Activated CD8-positive, alpha-beta T cell treated with anti-CD3 and anti-CD28 coated beads, Interleukin-2, amount 10 ng/mL, durations not matched to agents 7 days and 5 days (primary cell): ENCODE data around the gene ATL2. TPM values are rescaled to one million over a fixed set of nuclear protein-coding genes. Genes with fewer than 3 reads are reported as not detected.

Source experiments
- ATAC-seq: fragments of 150-1000 bp; cut with Tn5 transposase; one replicate; pipeline ENCODE4 v1.10.0; 2021; ENCODE audit warnings: moderate library complexity
- CTCF ChIA-PET: fragments of 350-600 bp; sonication (Branson Sonifier 250); formaldehyde crosslinking; loops from one replicate; lab custom pipeline; 2021; ENCODE audit warnings: antibody characterized with exemption; lab: Charles Lee
- POLR2A ChIA-PET: fragments of 350-600 bp; sonication (Branson Sonifier 250); formaldehyde crosslinking; loops from one replicate; lab custom pipeline; 2021; ENCODE audit warnings: antibody characterized with exemption; lab: Charles Lee
- DNase-seq: peaks from one replicate; pipeline ENCODE4 v3.0.0-alpha.2; 2020
- H3K27ac Mint-ChIP-seq: one replicate; pipeline ENCODE4 v1.8.0; 2021; ENCODE audit warnings: mild to moderate bottlenecking, mixed read lengths
- H3K27me3 Mint-ChIP-seq: one replicate; pipeline ENCODE4 v1.8.0; 2021; ENCODE audit warnings: low read depth, mixed read lengths
- H3K36me3 Mint-ChIP-seq: one replicate; pipeline ENCODE4 v1.8.0; 2021; ENCODE audit warnings: low read depth, mixed read lengths
- H3K4me1 Mint-ChIP-seq: one replicate; pipeline ENCODE4 v1.8.0; 2021; ENCODE audit warnings: low read depth, mixed read lengths
- H3K4me3 Mint-ChIP-seq: one replicate; pipeline ENCODE4 v1.8.0; 2021; ENCODE audit warnings: mild to moderate bottlenecking, mixed read lengths
- H3K9me3 Mint-ChIP-seq: one replicate; pipeline ENCODE4 v1.8.0; 2022; ENCODE audit warnings: mixed read lengths; ENCODE audit not compliant: insufficient read depth
- total RNA-seq, 2 experiments: library from RNA; stranded (reverse); gene quantifications; one replicate each; pipeline ENCODE4 v1.2.3, GENCODE V29; 2021

The ATL2 gene
- total RNA-seq, 2 experiments from 2014 or later = 50.5 to 58.7 TPM

DNA sequence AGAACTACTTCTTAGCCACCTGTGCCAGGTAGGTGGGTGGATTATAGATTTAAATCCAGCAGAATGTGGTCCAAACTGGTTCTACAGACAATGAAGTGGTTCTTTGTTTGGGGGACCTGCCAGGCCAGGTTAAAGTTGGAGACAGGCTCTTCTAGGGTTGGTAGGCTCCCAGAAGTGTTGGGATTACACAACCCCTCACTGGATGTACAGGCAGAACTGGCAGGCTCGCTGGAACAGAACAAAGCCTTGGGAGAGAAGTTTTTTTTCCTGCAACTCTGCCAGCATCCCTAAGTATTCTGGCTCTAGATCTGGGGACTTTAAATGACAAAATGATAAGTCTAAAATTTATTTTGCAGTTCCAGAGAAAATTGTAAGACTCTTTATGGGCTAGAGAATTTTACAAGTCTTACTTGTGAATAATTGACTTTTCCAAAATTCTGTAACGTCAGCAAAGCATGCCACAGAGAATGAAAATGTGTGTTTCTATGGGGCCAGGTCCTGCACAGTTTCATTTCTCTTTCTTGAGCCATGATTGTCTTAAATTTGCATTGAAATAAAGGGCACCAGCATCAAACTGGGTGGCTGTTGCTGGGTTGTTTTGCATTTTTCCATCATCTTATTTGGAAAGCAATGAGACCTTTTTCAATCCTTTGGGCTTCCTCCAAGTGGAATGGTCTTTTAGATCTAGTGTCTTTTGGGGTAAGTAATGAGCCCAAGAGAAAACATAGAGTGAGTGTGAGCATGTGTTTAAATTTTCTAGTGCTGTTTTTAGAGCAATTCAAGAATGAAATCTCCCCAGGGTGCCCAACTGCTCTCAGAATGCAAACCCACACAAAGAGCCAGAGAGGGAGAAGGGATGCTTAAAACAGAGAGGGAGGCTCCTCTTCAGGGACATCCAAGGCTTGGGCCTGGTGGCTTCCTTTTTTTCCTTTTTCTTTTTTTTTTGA is 32.4 kb upstream of the ATL2 start:
- Mint-ChIP-seq H3K27ac (no peak overlapping the region), H3K27me3 (no peaks in the 10 kb centered on the region), H3K9me3 (peaks cover 20% of the 10 kb centered on the region), H3K4me3 (no peak overlapping the region), H3K4me1 (no peaks in the 10 kb centered on the region), H3K36me3 (peaks cover 3% of the 10 kb centered on the region)
- DNase-seq = no peak
- ATAC-seq = no peak
- CTCF ChIA-PET = no interaction called here
- POLR2A ChIA-PET = no interaction called here

DNA sequence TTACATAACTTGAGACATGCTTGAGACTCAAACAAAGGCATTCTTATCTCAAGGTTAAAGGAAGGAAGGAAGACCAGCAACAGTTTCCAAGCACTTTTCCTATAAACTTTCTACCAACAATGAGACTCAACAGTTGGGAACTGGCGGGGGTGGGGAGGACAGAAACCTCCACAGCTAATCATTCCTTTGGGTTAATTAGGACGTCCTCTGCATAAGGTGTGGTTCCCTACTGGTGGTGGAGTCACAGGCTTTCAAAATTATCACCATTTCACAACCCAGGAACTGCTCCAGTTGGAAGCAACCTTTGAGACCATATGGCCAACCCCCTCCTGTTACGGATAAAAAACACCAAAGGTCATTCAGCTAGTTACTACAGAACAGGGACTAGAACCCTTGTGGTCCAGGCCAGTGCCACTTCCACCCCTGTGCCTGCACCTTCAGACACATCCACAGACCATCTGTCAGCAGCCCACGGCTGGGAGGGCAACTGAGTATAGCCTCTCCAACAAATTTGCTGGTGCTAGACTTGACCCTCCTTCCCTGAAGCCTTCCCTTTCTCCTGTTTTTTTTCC is 30.1 kb upstream of the ATL2 start:
- Mint-ChIP-seq H3K4me3 (no peak overlapping the region), H3K9me3 (peaks cover 3% of the 10 kb centered on the region), H3K4me1 (no peaks in the 10 kb centered on the region), H3K27ac (no peak overlapping the region), H3K36me3 (no peaks in the 10 kb centered on the region), H3K27me3 (no peaks in the 10 kb centered on the region)
- POLR2A ChIA-PET = no interaction called here
- ATAC-seq (no peak), DNase-seq (no peak)
- CTCF ChIA-PET = interaction anchor here (0.5 to 1.1 kb wide), 2 partner anchors 101 to 1108 kb away, joined by 3 to 4 read pairs; no protein-coding TSS in a partner anchor

DNA sequence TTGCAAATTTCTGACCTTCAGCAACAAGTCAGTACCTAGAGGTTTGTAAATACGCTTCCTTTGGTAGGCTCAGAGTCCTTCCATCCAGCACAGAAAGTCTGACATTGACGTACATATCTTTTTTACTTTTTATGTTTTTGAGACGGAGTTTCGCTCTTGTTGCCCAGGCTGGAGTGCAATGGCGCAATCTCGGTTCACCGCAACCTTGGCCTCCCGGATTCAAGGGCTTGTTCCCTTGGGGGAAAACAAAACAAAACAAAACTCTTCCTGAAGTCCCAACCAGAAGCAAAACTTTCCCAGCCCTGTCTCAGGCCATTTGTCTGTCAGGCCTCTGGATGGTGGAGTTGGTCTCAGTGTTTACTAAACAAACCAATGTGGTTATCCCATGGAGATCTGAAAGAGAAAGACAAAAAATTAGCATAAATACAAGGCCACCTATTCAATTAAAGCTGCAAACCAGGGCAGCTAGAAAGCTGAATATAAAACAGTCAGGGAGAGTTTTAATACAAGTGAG is 29.6 kb upstream of the ATL2 start:
- ATAC-seq = no peak
- H3K4me1 Mint-ChIP-seq = no peaks in the 10 kb centered on the region
- CTCF ChIA-PET = no interaction called here

DNA sequence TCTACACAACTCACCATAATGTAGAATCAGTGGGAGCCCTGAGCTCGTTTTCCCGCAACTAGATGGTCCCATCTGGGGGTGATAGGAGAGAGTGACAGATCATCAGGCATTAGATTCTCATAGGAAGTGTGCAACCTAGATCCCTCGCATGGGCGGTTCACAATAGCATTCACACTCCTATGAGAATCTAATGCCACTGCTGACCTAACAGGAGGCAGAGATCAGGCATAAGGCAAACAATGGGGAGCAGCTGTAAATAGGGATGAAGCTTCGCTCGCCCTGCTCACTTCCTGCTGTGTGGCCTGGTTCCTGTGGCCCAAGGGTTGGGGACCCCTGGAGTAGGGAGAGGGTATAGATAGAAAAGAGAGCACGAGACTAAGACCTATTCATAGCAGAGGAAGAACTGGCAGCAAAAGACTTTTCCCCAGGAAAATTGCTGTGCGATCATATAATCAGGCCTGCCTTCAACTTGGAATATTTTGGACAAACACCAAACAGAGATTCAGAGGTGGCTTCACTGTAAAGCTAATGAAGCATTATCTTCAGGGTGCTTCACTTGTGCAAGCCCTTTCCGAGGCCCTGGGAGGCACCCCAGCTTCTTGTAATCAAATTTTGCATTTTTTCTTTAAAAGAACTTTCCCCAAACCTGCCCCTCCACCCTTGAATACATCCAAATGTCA is 29.0 kb upstream of the ATL2 start:
- H3K4me1 Mint-ChIP-seq = no peaks in the 10 kb centered on the region
- H3K27me3 Mint-ChIP-seq = no peaks in the 10 kb centered on the region
- no peaks in the 10 kb centered on the region for H3K36me3 Mint-ChIP-seq
- no peaks in the 10 kb centered on the region for H3K9me3 Mint-ChIP-seq
- no peak overlapping the region for H3K4me3 Mint-ChIP-seq
- POLR2A ChIA-PET = interaction anchor here (1.1 kb wide), 1 partner anchor 30 kb away, joined by 3 read pairs; no protein-coding TSS in a partner anchor
- ATAC-seq (no peak), DNase-seq (no peak)
- CTCF ChIA-PET = interaction anchor here (0.9 to 1.4 kb wide), 2 partner anchors 41 to 102 kb away, joined by 3 to 4 read pairs; no protein-coding TSS in a partner anchor
- H3K27ac Mint-ChIP-seq = no peak overlapping the region

More for the DNA sequence above, 29.6 kb upstream of the ATL2 start:
- no peak overlapping the region for H3K4me3 Mint-ChIP-seq
- no peaks in the 10 kb centered on the region for H3K27me3 Mint-ChIP-seq
- no peaks in the 10 kb centered on the region for H3K36me3 Mint-ChIP-seq
- POLR2A ChIA-PET = interaction anchor here (1.1 kb wide), 1 partner anchor 30 kb away, joined by 3 read pairs; no protein-coding TSS in a partner anchor
- no peaks in the 10 kb centered on the region for H3K9me3 Mint-ChIP-seq
- no peak overlapping the region for H3K27ac Mint-ChIP-seq
- DNase-seq = no peak

DNA sequence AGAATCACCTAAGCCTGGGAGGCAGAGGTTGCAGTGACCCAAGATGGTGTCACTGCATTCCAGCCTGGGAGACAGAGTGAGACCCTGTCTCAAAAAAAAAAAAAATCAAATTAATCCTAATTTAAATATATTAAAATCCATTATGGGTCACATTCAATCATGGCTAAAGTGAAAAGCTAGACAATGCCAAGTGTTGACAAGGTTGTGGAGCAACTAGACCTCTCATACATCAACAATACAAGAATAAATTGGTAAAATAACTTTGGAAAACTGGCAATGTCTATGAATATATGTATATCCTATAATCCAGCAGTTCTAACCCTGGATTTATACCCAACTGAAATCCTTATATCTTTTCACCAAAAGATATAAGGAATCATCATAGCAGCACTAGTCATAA is 23.4 kb upstream of the ATL2 start:
- H3K4me3 Mint-ChIP-seq = no peak overlapping the region
- no peaks in the 10 kb centered on the region for H3K9me3 Mint-ChIP-seq
- ChIA-PET POLR2A (no interaction called here), CTCF (interaction anchor here (1.0 to 1.3 kb wide), 3 partner anchors 26 to 108 kb away, joined by 3 read pairs; no protein-coding TSS in a partner anchor)
- H3K36me3 Mint-ChIP-seq = no peaks in the 10 kb centered on the region
- no peak for ATAC-seq
- H3K27ac Mint-ChIP-seq = no peak overlapping the region
- DNase-seq = no peak
- no peaks in the 10 kb centered on the region for H3K27me3 Mint-ChIP-seq
- no peaks in the 10 kb centered on the region for H3K4me1 Mint-ChIP-seq

DNA sequence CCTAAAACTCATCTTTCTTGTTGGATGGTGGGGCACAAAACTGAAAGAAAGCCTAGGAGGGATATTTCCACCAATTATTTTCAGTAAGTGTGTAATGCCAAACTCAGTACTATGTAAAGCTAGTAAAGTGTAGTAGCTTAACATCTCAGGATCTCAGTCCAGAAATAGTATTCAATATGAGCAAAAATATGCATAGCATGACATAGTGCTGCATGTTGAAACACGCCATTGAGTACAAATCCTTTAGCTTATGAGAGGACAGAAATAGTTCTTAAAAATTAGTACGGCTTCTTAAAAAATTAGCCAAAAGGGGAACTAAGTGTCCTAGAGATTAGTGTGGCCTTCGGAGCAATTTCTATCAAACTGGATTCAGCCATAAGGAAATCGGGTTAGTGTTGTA is 21.7 kb upstream of the ATL2 start:
- Mint-ChIP-seq H3K4me3 (no peak overlapping the region), H3K27ac (no peak overlapping the region), H3K4me1 (peaks cover 12% of the 10 kb centered on the region), H3K36me3 (no peaks in the 10 kb centered on the region), H3K9me3 (no peaks in the 10 kb centered on the region), H3K27me3 (peaks cover 5% of the 10 kb centered on the region)
- ATAC-seq (no peak), DNase-seq (no peak)
- ChIA-PET POLR2A (no interaction called here), CTCF (no interaction called here)

DNA sequence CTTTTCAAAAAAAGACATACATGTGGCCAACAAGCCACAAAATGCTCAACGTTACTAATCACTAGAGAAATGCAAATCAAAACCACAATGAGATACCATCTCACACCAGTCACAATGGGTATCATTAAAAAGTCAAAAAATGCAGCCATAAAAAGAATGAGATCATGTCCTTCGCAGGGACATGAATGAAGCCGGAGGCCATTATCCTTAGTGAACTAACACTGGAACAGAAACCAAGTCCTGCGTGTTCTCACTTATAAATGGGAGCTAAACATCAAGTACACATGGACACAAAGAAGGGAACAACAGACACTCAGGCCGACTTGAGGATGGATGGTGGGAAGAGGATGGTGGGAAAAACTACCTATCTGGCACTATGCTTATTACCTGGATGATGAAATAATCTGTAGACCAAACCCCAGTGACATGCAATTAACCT is 17.8 kb upstream of the ATL2 start:
- peaks cover 14% of the 10 kb centered on the region for H3K4me1 Mint-ChIP-seq
- H3K4me3 Mint-ChIP-seq = no peak overlapping the region
- H3K9me3 Mint-ChIP-seq = no peaks in the 10 kb centered on the region
- DNase-seq = no peak
- ChIA-PET POLR2A (no interaction called here), CTCF (no interaction called here)
- no peak overlapping the region for H3K27ac Mint-ChIP-seq
- ATAC-seq = peak; percentile 36
- H3K36me3 Mint-ChIP-seq = no peaks in the 10 kb centered on the region
- peaks cover 7% of the 10 kb centered on the region for H3K27me3 Mint-ChIP-seq

DNA sequence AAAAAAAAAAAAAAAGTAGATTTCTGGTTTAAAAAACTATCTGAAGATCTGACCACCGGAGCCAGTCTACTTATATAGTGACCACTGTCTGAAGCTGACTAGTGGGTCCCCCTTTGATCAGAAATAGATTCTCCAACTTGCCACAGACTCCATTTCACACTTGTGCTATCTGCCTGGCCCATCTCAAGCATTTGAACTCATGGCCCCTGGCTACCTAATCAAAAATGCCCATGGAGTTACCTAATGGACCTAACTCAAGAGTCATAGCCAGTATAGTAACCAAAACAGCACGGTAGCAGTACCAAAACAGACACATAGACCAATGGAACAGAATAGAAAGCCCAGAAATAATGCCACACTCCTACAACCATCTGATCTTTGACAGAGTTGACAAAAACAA is 17.0 kb upstream of the ATL2 start:
- Mint-ChIP-seq H3K27ac (no peak overlapping the region), H3K4me3 (no peak overlapping the region), H3K27me3 (peaks cover 10% of the 10 kb centered on the region), H3K9me3 (no peaks in the 10 kb centered on the region), H3K4me1 (peaks cover 21% of the 10 kb centered on the region), H3K36me3 (no peaks in the 10 kb centered on the region)
- DNase-seq (no peak), ATAC-seq (no peak)
- CTCF ChIA-PET = no interaction called here
- POLR2A ChIA-PET = interaction anchor here (0.6 kb wide), 1 partner anchor 18 kb away, joined by 3 read pairs; no protein-coding TSS in a partner anchor

DNA sequence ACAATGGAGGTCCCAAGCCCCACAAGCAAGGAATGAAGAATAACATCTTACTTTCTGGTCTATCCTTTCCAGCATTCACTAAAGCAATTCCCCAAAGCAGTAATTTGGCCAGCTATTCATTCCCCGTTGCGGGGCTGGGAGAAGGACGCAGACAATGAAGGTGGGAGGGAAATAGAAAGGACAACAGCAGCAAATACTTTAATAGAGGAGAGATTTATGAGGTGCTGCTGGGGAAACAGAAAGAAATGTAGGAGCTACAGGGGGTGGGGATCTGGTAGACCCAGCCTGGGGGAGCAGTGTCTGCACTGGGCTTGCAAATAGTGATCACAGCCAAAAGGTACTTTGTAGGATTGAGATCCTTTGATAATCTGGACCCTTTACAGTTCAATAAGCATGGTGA is 13.9 kb upstream of the ATL2 start:
- Mint-ChIP-seq H3K4me3 (no peak overlapping the region), H3K27me3 (peaks cover 10% of the 10 kb centered on the region), H3K4me1 (peaks cover 35% of the 10 kb centered on the region), H3K9me3 (no peaks in the 10 kb centered on the region), H3K36me3 (peaks cover 3% of the 10 kb centered on the region), H3K27ac (no peak overlapping the region)
- DNase-seq (no peak), ATAC-seq (no peak)
- CTCF ChIA-PET = interaction anchor here (1.7 to 2.7 kb wide), 2 partner anchors 14 to 117 kb away, joined by 5 to 10 read pairs; partner anchors contain the start of gene ATL2
- POLR2A ChIA-PET = interaction anchor here (1.0 kb wide), 1 partner anchor 360 kb away, joined by 3 read pairs; the partner anchor contains the start of gene SRSF7

DNA sequence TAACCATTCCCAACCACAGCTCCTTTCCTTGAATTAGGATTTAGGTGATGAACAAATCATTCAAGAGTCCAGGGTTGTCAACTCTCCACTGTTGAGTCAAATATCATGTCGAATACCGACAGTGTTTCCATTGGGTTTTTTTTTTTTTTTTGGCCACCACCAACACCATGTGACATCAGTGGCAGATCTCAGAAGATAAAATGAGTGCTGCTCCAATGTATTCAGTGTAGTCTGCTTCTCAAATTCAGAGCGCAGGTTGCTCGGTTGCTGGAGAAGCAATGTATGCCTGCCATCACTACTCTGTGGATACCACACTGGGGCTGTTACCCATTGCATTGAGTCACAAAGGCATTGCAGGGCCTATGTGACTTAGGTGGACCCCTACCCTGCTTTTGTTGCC is 10.8 kb upstream of the ATL2 start:
- DNase-seq (peak; percentile 25), ATAC-seq (peak; percentile 77)
- peak overlapping the region; percentile 0 for H3K4me3 Mint-ChIP-seq
- H3K27ac Mint-ChIP-seq = peak overlapping the region; percentile 77
- H3K4me1 Mint-ChIP-seq = peaks cover 23% of the 10 kb centered on the region
- peaks cover 3% of the 10 kb centered on the region for H3K36me3 Mint-ChIP-seq
- peaks cover 5% of the 10 kb centered on the region for H3K27me3 Mint-ChIP-seq
- ChIA-PET POLR2A (interaction anchor here (0.7 to 1.4 kb wide), 3 partner anchors 10 to 12 kb away, joined by 3 to 5 read pairs (median 4); partner anchors contain the start of gene ATL2), CTCF (interaction anchor here (0.6 to 1.0 kb wide), 3 partner anchors 10 to 280 kb away, joined by 3 to 5 read pairs (median 3); partner anchors contain the start of gene ATL2)
- H3K9me3 Mint-ChIP-seq = no peaks in the 10 kb centered on the region

DNA sequence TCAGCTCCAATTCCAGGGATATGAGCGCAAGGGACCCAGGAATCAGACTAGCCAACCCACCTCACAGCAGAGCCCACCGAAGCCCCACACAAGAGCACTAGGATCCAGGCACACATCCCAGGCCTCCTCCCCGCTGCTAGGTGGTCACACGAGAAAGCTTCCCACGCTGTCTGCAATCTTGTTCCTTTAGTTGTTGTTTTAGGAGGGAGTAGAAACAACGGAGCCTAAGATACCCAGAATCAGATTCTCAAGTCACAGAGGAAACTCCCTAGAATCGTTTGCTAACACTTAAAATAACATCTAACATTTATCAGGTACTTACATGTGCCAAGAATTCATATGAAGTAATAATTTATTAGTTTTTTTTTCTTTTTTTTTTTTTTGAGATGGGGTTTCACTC is 9.7 kb upstream of the ATL2 start:
- ChIA-PET POLR2A (interaction anchor here (1.4 kb wide), 1 partner anchor 11 kb away, joined by 5 read pairs; no protein-coding TSS in a partner anchor), CTCF (no interaction called here)
- H3K4me3 Mint-ChIP-seq = no peak overlapping the region
- peaks cover 24% of the 10 kb centered on the region for H3K4me1 Mint-ChIP-seq
- peaks cover 5% of the 10 kb centered on the region for H3K27me3 Mint-ChIP-seq
- no peak for ATAC-seq
- H3K9me3 Mint-ChIP-seq = no peaks in the 10 kb centered on the region
- peaks cover 3% of the 10 kb centered on the region for H3K36me3 Mint-ChIP-seq
- no peak overlapping the region for H3K27ac Mint-ChIP-seq
- no peak for DNase-seq
